ENCODE measurements around the gene ZNF764. TPM values are rescaled to one million over a fixed set of nuclear protein-coding genes. Genes with fewer than 3 reads are reported as not detected.
A peak's percentile ranks its signal among the peaks of the same experiment; 100 is the strongest.

The ZNF764 gene
- total and polyA plus RNA-seq, 9 of the 15 experiments (the other 6 are each of a cell fraction or from before 2014, with no cell fraction given), result 0.69 to 10.1 (median 4.1) TPM

GRCh38 chr16:30526823-30527634 lies 31.1 kb downstream of the ZNF764 start (continued):
- TF ChIP-seq SAP30 (IDR thresholded peaks at IDR 0.05; ENCODE audit: borderline replicate concordance, insufficient read depth, low read depth, low read length, poor library complexity, severe bottlenecking) (no peak), RFX5 (IDR thresholded peaks at IDR 0.05; ENCODE audit: low read depth, low read length) (no peak), RBFOX2 (IDR thresholded peaks at IDR 0.05; ENCODE audit: low read depth, low read length) (peak; percentile 93), BCOR (IDR thresholded peaks at IDR 0.05) (peak; percentile 18; the same call in 1 of the 2 replicates), ZNF143 (CRISPR knock-in tag; IDR thresholded peaks at IDR 0.05) (0 out of 2 replicates have a peak, but pooled peaks have one; percentile 39), OTX1 (CRISPR knock-in tag; IDR thresholded peaks at IDR 0.05) (peak; percentile 73), KLF6 (CRISPR knock-in tag; IDR thresholded peaks at IDR 0.05; ENCODE audit: borderline replicate concordance) (no peak), ATF1 (CRISPR knock-in tag; IDR thresholded peaks at IDR 0.05) (no peak), ATF1 (tag; IDR thresholded peaks at IDR 0.05) (peak; percentile 56), VEZF1 (CRISPR knock-in tag; IDR thresholded peaks at IDR 0.05) (peak; percentile 96), ZBTB7A (IDR thresholded peaks at IDR 0.05; ENCODE audit: borderline replicate concordance, control insufficient read depth, low read depth, low read length) (peak; percentile 17; the same call in 1 of the 2 replicates)
- TF ChIP-seq, protein P1, sequence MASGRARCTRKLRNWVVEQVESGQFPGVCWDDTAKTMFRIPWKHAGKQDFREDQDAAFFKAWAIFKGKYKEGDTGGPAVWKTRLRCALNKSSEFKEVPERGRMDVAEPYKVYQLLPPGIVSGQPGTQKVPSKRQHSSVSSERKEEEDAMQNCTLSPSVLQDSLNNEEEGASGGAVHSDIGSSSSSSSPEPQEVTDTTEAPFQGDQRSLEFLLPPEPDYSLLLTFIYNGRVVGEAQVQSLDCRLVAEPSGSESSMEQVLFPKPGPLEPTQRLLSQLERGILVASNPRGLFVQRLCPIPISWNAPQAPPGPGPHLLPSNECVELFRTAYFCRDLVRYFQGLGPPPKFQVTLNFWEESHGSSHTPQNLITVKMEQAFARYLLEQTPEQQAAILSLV (tag; IDR thresholded peaks at IDR 0.05), result no peak
- TF ChIP-seq, protein P2, sequence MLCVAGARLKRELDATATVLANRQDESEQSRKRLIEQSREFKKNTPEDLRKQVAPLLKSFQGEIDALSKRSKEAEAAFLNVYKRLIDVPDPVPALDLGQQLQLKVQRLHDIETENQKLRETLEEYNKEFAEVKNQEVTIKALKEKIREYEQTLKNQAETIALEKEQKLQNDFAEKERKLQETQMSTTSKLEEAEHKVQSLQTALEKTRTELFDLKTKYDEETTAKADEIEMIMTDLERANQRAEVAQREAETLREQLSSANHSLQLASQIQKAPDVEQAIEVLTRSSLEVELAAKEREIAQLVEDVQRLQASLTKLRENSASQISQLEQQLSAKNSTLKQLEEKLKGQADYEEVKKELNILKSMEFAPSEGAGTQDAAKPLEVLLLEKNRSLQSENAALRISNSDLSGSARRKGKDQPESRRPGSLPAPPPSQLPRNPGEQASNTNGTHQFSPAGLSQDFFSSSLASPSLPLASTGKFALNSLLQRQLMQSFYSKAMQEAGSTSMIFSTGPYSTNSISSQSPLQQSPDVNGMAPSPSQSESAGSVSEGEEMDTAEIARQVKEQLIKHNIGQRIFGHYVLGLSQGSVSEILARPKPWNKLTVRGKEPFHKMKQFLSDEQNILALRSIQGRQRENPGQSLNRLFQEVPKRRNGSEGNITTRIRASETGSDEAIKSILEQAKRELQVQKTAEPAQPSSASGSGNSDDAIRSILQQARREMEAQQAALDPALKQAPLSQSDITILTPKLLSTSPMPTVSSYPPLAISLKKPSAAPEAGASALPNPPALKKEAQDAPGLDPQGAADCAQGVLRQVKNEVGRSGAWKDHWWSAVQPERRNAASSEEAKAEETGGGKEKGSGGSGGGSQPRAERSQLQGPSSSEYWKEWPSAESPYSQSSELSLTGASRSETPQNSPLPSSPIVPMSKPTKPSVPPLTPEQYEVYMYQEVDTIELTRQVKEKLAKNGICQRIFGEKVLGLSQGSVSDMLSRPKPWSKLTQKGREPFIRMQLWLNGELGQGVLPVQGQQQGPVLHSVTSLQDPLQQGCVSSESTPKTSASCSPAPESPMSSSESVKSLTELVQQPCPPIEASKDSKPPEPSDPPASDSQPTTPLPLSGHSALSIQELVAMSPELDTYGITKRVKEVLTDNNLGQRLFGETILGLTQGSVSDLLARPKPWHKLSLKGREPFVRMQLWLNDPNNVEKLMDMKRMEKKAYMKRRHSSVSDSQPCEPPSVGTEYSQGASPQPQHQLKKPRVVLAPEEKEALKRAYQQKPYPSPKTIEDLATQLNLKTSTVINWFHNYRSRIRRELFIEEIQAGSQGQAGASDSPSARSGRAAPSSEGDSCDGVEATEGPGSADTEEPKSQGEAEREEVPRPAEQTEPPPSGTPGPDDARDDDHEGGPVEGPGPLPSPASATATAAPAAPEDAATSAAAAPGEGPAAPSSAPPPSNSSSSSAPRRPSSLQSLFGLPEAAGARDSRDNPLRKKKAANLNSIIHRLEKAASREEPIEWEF (CRISPR knock-in tag; IDR thresholded peaks at IDR 0.05), result no peak

All from K562 (cell line).